HG02981 (cell line): ENCODE data around the gene ADGRG1.
"Not testable (repeated sequence)": the region's sequence is repeated elsewhere in the genome, so short reads cannot be mapped to it uniquely, and the experiment has no call there.

Source experiments
- ATAC-seq: cut with Tn5 transposase; IDR thresholded peaks from one replicate; pipeline ENCODE4 v1.9.1; 2021; ENCODE audit warnings: mild to moderate bottlenecking, moderate library complexity; ENCODE audit not compliant: unreplicated experiment

The ADGRG1 gene

DNA sequence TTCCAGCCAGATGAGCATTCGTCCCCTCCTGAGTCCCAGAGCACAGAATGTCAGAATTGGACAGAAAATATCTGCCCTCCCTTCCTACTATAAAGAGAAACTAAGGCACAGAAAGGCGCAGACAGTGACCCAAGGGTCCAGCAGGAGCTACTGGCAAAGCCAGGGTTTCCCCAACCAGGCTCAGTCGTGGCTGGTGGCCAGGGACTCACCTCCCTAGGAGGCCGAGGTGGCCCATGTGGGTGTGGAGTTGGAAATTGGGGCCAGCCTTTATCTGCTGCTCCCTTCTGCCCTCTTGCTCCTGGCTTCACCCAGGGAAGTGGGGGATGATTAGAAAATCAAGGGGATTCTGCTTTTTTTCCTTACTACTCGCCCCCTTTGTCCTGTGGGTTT is 67.2 kb downstream of the ADGRG1 start:
- no peak for ATAC-seq

DNA sequence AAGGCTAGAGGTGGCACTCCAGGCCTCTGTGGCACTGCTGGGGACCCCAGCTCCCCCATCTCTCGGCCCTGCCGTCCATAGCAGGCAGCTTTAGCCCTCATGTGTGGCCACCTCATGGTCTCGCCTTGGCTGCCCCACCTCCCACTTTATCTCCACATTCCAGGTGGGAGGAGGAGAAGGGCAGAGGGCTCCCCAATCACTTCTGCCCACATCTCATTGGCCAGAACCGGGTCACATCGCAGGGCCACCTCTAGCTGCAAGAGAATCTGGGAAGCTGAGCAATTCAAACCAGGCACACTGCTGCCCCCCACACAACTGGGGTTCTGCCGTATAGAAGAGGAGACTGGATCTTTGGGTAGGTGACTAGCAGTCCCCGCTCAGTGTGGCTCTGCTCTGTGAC is 67.8 kb downstream of the ADGRG1 start:
- no peak for ATAC-seq

DNA sequence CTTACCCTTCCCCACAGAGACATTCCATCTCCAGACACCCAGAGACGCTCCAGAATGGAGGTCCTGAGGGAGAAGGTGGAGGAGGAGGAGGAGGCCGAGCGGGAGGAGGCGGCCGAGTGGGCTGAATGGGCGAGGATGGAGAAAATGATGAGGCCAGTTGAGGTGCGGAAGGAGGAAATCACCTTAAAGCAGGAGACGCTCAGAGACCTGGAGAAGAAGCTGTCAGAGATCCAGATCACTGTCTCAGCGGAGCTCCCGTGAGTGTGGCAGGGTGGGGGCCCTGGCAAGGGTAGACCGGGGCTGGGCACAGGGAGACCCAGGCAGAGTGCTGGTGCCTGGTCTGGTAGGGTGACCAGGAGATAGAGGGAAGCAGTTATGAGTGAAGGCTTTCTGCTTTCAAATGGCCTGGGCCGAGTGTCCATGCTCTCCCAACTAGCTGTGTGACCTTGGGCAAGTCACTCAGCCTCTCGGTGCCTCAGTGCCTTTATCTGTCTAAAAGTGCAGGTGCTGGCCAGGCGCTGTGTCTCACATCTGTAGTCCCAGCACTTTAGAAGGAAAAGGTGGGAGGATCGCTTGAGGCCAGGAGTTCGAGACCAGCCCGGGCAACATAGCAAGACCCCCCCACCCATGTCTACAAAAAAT is 69.6 kb downstream of the ADGRG1 start:
- no peak for ATAC-seq

DNA sequence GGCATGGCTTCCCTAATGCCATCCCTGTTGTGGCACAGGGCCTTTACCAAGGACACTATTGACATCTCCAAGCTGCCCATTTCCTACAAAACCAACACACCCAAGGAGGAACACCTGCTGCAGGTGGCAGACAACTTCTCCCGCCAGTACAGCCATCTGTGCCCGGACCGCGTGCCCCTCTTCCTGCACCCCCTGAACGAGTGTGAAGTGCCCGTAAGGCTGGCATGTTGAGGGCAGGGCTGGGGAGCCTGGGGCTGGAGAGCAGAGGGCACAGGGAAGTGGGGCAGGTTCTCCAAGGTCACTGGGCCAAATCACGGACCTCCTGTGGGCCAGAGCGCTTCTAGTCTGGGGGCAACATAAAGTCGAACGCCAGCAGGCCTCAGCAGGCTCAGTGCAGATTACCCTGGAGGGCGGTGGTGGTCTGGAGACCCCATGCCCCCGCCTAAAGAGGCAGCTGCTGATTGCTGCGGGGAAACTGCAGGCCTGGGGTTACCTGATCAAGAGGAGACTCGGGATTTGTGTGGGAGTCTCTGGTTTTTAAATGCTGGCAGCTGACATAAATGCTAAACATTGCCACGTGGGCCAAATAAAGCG is 70.5 kb downstream of the ADGRG1 start:
- no peak for ATAC-seq

DNA sequence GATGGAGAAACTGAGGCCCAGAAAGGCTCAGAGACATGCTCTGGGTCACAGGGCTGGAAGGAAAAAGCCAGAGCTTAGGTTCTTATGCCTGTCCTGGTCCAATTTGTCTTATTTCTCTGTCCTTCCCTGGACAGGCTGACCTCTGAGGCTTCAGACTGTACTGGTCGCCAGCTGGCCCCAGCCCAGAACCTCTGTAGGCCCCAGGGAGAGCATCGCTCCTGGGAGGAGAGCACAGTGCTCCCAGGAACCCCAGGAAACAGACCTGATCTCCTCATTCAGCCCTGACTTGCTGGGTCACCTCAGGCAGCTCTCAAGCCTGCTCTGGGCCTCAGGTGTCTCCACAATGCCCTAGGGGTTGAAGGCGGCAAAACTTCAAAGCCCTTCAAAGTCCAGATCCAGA is 71.1 kb downstream of the ADGRG1 start:
- no peak for ATAC-seq

DNA sequence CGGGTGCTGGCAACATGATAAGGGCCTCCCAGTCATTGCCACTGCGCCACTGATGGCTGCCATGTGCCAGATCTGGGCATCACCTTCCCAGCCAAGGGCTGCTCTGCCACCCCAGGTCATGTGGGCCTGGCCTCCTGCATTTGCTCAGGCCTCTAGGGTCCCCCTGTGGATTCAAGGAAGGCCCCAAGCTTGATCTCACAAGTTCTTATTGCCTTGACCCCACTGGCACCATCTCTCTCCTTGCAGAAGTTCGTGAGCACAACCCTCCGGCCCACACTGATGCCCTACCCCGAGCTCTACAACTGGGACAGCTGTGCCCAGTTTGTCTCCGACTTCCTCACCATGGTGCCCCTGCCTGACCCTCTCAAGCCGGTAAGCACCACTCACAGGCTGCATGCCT is 71.5 kb downstream of the ADGRG1 start:
- no peak for ATAC-seq

DNA sequence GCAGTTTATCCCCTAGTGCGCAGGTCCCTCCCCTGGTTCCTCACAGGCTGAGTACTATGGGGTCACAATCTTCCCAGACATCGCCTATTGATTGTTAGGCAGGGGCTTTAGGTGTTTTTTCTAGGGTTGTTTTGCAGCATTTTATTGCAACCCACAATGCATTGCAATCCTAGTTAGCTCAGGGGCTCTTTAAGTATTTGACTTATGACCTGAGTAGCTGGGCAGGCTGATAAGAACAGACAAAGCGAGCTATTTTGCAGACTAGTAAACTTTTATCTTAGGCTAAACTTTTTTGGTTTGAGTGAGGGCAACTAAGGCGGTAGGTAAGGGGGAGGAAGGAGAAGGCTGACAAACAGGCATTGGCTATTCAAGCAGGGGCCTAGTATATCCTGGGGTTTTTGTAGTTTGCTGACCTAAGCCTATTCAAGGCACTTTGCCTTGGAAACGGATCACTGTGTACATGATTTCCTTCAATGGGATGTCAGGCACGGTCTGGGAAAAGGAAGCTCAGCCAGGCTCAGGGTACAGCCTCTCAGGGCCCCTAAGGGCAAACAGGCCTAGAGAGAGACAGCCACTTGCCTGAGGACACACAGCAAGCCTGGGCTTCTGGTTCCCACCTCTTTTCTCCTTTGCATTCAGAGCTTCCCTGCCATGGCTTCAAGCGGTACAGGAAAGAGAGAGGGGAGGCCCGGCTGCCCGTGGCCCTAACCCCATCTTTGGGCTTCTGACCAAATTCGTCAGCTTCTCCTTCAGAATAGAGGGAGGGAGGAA is 72.5 kb downstream of the ADGRG1 start:
- ATAC-seq = no peak

DNA sequence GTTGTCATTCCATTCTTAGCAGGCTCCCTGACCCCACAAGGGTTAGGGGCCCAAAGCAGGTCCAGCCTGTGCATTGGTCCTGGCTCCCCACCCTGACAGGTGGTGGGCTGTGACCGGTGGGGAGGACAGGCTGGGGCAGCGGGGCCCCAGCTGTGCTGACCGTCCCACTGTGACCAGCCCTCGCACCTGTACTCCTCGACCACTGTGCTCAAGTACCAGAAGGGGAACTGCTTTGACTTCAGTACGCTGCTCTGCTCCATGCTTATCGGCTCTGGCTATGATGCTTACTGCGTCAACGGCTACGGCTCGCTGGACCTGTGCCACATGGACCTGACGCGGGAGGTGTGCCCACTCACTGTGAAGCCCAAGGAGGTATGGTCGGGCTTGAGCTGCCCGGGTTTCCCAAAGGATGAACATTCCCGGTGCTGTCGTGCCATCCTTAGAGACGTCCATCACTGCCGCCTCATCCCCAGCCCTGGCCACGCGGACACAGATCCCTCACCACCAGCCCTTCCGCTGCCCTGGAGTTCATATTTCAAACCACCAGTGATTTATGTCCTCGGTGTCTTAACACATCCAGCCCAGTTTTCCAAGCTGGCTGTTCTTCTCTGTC is 73.4 kb downstream of the ADGRG1 start:
- no peak for ATAC-seq

DNA sequence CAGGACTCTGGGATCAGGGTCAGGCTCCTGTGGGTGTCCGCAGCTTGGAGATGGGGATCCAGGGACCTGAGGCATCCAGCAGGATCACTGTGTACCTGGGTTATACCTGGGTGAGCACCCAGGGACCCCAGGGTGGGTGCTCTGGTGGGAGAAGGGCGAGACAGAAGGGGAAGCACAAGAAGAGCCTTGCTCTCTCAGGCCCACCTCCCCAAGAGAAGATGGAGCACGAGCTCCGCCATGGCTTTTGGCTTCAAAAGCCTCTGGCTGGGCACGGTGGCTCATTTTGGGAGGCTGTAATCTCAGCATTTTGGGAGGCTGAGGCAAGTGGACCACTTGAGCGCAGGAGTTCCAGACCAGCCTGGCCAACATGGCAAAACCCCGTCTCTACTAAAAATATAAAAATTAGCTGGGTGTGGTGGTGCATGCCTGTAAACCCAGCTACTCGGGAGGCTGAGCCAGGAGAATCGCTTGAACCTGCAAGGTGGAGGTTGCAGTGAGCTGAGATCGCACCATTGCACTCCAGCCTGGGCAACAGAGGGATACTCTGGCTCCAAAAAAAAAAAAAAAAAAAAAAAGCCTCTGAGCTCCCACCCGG is 75.1 kb downstream of the ADGRG1 start:
- no peak for ATAC-seq

DNA sequence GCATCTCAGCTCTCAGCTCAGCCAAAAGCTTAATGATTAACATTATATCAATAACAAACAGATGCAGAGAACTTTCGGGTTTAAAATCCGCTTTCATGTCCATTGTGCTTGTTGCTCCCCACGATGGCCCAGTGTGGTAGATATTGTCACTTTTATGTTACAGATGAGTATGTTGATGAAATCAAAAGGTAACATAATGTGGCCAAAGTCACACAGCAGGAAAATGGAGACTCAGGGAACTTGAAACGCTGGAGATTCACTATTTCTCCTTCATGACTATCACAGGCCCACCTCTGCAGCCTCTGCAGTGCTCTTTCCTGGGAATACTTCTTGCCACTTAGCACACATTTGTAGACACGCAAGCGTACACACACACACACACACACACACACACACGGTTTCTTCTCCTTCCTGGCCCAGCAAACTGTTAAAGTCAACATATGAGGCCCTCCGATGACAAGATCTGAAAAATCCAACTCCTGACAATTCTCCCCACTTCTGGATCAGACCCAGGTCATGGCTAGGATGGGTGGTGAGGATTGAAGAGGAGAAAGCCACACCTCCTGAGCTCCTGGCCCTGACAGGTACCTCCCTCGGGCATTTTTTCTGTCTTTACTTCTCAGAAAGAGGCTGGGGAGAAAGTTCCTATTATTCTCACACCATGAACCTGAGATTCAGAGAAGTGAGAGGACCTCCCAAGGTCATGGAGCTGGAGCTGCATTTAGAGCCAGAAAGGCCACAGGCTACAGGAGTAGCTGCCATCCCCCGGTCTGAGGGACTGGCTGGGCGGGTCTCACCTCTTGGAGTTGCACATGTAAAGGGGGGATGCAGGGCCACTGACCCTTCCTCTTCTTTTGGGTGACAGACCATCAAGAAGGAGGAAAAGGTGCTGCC is 75.8 kb downstream of the ADGRG1 start:
- ATAC-seq = no peak

DNA sequence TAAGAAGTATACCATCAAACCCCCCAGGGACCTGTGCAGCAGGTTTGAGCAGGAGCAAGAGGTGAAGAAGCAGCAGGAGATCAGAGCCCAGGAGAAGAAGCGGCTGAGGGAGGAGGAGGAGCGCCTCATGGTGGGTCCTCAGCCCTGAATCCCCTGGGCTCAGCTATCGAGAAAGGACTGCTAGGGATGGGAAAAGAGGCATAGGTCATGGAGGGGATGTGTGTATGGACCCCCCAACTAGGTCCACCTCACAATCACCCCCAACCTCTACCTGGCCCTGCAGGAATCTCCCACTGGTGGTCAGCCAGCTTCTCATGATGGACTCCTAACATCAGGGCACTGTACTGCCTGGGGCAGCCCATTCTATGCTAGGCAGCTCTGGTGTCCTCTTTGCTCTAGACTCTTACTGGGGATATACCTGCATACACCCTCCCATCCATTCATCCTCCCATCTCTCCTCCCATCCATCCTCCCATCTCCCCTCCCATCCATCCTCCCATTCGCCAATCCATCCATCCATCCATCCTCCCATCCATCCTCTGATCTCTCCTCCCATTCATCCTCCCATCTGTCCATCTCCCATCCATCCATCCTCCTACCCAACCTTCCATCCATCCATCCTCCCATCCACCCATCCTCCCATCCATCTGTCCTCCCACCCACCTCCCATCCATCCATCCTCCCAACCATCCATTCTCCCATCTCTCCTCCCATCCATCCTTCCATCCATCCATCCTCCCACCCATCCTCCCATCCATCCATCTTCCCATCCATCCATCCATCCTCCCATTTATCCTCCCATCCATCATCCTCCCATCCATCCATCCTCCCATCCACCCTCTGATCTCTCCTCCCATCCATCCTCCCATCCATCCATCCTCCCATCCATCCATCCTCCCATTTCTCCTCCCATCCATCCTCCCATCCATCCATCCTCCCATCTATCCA is 76.7 kb downstream of the ADGRG1 start:
- ATAC-seq = no peak

DNA sequence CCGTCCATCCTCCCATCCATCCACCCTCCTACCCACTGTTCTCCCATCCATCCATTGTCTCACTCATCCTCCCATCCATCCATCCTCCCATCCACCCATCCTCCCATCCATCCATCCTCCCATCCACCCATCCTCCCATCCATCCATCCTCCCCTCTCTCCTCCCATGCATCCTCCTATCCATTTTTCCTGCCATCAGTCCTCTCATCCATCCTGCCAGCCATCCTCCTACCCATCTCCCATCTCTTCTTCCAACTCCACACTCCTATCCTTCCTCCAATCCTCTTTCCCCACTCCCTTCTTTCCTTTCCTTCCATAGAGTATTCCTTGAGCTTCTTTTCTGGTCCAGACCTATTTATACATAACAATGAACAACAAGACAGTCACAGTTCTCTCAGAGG is 78.3 kb downstream of the ADGRG1 start:
- no peak for ATAC-seq

DNA sequence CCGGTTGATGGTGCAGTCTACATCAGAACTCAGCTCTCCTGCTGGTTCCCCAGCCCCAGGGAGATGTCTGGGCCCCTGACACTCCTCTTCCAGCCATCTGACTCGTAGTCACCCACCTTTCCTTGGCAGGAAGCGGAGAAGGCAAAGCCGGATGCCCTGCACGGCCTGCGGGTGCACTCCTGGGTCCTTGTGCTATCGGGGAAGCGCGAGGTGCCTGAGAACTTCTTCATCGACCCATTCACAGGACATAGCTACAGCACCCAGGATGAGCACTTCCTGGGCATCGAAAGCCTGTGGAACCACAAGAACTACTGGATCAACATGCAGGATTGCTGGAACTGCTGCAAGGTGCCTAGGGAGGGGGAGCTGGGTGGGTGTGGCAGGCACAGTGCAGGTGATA is 78.9 kb downstream of the ADGRG1 start:
- ATAC-seq = no peak

DNA sequence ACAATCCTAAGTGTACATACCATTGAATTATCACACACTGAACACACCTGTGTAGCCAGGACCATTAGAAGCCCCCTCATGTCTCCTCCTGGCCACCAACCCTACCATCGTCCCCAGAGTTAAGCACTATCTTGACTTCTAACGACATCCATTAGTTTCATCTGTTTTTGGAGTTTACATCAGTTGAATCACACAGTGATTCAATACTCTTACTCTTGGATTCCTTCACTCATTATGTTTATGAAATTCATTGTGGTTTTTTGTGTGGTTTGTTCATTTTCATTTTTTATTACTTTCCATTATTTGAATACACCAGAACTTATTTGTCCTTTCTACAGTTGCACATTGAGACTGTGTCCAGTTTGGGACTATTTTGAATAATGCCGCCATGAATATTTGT is 79.7 kb downstream of the ADGRG1 start:
- ATAC-seq = no peak

DNA sequence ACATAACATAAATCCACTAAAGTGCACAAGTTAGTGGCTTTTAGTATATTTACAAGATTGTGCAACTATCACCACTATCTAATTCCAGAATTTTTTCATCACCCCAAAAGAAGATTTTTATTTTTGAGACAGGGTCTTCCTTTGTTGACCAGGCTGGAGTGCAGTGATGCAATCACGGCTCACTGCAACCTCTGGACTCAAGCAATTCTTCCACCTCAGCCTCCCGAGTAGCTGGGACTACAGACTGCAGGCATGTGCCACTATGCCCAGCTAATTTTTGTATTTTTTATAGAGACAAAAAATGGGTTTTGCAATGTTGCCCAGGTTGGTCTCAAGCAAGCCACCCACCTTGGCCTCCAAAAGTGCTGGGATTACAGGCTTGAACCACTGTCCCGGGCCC is 81.2 kb downstream of the ADGRG1 start:
- no peak for ATAC-seq

DNA sequence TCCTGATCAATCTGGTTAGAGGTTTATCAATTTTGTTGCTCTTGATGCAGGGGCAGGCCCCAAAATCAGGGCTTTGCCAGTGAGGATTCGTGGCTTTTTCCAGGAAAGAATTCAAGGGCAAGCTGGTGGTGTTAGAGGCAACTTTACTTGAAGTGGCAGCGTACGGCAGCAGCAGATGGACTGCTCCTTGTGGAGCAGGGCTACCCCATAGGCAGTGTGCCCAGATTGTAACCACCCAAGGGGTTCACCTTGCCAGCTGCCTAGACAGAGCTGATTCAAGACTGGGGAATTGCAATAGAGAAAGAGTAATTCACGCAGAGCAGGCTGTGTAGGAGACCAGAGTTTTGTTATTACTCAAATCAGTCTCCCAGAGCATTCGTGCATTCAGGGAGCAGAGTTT is 82.9 kb downstream of the ADGRG1 start:
- ATAC-seq = no peak

DNA sequence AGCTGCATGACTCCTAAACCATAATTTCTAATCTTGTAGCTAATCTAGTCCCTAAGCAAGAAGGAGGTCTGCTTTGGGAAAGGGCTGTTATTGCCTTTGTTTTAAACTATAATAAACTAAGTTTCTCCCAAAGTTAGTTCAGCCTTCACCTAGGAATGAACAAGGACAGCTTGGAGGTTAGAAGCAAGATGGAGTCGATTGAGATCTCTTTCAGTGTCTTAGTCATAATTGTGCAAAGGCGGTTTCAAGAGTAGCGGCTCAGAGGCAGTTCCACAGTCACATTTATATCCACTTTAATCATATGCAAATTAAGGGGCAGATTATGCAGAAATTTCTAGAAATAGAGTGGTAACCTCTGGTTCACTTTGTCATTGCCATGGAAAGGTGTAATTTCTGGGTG is 83.6 kb downstream of the ADGRG1 start:
- ATAC-seq = no peak

DNA sequence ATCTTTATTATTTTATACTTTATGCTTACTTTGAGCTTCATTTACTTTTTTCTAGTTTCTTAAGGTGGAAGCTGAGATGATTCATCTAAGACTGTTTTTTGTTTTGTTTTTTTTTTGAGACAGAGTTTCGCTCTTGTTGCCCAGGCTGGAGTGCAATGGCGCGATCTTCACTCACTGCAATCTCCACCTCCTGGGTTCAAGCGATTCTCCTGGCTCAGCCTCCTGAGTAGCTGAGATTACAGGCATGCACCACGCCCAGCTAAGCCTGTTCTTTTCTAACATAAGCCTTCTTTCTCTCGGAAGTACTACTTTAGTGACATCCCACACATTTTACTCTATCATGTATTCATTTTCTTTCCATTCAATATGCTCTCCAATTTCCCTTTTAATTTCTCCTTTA is 84.1 kb downstream of the ADGRG1 start:
- not testable (repeated sequence) for ATAC-seq

DNA sequence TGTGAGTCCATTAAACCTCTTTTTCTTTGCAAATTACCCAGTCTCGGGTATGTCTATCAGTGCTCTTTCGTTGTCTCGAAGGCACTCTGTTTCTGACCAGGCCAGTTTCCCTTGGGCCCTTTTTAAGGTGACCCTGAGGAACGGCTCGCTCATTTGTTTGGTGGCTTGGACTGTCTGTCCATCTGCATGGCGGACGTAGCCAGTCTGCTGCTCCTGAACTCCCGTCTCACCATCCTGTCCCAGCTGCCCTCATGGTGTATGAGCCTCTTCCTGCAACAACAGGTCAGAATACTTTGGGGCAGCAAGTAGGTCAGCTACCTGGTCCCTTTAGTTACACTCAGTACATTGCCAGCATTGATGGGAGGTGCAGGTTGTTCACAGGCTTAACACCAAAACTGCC is 85.2 kb downstream of the ADGRG1 start:
- ATAC-seq = no peak
